ENCODE results near the gene SSUH2. TPM values are rescaled to one million over a fixed set of nuclear protein-coding genes. Genes with fewer than 3 reads are reported as not detected.

SSUH2 gene
- total and polyA plus RNA-seq, 2 of the 13 experiments (the other 11 are each of a cell fraction or from before 2014, with no cell fraction given): 38.1 to 136 TPM

- TF ChIP-seq ATF2 (CRISPR knock-in tag; IDR thresholded peaks at IDR 0.05) (peak; percentile 84), ZNF34 (CRISPR knock-in tag; IDR thresholded peaks at IDR 0.05; ENCODE audit: borderline replicate concordance) (0 out of 2 replicates have a peak, but pooled peaks have one; percentile 33), USF2 (IDR thresholded peaks at IDR 0.05; ENCODE audit: low read depth, low read length) (peak; percentile 64; the same call in 1 of the 2 replicates), USF2 (CRISPR knock-in tag; IDR thresholded peaks at IDR 0.05; ENCODE audit: borderline replicate concordance) (peak; percentile 78; the same call in 1 of the 2 replicates), BATF2 (CRISPR knock-in tag; IDR thresholded peaks at IDR 0.05) (no peak), ZFP36L2 (CRISPR knock-in tag; IDR thresholded peaks at IDR 0.05) (no peak), RXRA (CRISPR knock-in tag; IDR thresholded peaks at IDR 0.05) (peak; percentile 89), AGO2 (optimal IDR thresholded peaks at IDR 0.05; ENCODE audit: low read depth, low read length) (no peak), ZNF382 (CRISPR knock-in tag; IDR thresholded peaks at IDR 0.05; ENCODE audit: borderline replicate concordance) (no peak), KLF9 (CRISPR knock-in tag; IDR thresholded peaks at IDR 0.05; ENCODE audit: low read depth) (no peak), ZNF841 (CRISPR knock-in tag; IDR thresholded peaks at IDR 0.05; ENCODE audit: borderline replicate concordance) (no peak), ATRX (CRISPR knock-in tag; IDR thresholded peaks at IDR 0.05; ENCODE audit: borderline replicate concordance) (no peak), MEIS1 (CRISPR knock-in tag; IDR thresholded peaks at IDR 0.05; ENCODE audit: borderline replicate concordance) (peak; percentile 44; the same call in 1 of the 2 replicates), PRMT3 (CRISPR knock-in tag; IDR thresholded peaks at IDR 0.05; ENCODE audit: borderline replicate concordance, low read depth) (peak; percentile 44; the same call in 1 of the 2 replicates), SNAPC2 (CRISPR knock-in tag; IDR thresholded peaks at IDR 0.05) (0 out of 2 replicates have a peak, but pooled peaks have one; percentile 18), ZNF331 (CRISPR knock-in tag; IDR thresholded peaks at IDR 0.05) (peak; percentile 89), MLX (CRISPR knock-in tag; IDR thresholded peaks at IDR 0.05) (peak; percentile 93; the same call in 1 of the 2 replicates), ZNF879 (CRISPR knock-in tag; IDR thresholded peaks at IDR 0.05) (no peak), NFYC (CRISPR knock-in tag; IDR thresholded peaks at IDR 0.05) (peak; percentile 38; the same call in 1 of the 2 replicates), ZNF570 (CRISPR knock-in tag; IDR thresholded peaks at IDR 0.05; ENCODE audit: borderline replicate concordance) (no peak), CCDC6 (CRISPR knock-in tag; IDR thresholded peaks at IDR 0.05) (peak; percentile 78; the same call in 1 of the 2 replicates), TEAD3 (CRISPR knock-in tag; optimal IDR thresholded peaks at IDR 0.05; ENCODE audit: borderline replicate concordance) (peak; percentile 82), ZNF850 (CRISPR knock-in tag; conservative IDR thresholded peaks at IDR 0.05) (no peak)
These were observed 7.1 kb upstream of the SSUH2 start (continued) for GRCh38 chr3:8651418-8652323.

All from HepG2 (cell line).